HG02840 (cell line): Measurements from ENCODE around the gene GLG1.
"Not testable (repeated sequence)": the region's sequence is repeated elsewhere in the genome, so short reads cannot be mapped to it uniquely, and the experiment has no call there.

ENCODE experiments used
- ATAC-seq: cut with Tn5 transposase; IDR thresholded peaks from one replicate; pipeline ENCODE4 v1.9.1; 2021; ENCODE audit warnings: mild to moderate bottlenecking, moderate library complexity, moderate number of reproducible peaks; ENCODE audit not compliant: unreplicated experiment, low FRiP score

The GLG1 gene

DNA sequence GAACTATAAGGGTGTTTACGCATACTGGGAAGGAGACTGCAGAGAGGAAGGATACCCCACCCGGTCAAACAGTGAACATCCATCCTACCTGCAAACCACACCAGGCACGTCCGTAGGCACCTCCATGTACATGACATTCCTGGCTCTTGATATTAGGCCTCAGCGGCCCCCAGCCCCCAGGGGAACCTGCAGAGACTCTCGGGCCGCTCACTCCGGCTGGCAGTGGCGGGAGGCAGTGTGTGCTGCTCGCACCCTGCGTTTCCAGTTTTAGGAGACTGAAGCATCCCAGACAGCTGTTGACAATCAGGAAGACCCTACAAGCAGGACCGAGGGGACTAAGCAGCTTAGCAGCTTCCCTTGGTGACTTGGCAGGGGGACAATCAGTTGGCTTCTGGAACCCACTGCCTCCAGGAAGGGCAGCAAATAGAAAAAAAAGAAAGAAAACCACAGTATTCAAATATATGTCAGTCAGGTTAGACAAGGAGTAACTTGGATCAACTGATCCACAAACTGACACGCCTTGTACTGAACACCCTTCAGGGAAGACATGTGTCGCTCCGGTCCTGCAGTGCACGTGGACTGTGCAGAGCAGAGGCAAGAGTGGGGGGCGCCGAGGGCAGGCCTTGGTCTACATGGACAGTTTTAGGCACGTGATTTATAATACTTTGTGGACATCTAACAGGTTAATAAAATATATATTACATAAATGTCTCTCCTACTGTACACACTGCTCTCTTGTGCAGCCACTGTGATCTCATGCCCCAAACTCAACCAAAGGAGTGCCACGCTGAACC is 155.8 kb downstream of the GLG1 start:
- no peak for ATAC-seq

DNA sequence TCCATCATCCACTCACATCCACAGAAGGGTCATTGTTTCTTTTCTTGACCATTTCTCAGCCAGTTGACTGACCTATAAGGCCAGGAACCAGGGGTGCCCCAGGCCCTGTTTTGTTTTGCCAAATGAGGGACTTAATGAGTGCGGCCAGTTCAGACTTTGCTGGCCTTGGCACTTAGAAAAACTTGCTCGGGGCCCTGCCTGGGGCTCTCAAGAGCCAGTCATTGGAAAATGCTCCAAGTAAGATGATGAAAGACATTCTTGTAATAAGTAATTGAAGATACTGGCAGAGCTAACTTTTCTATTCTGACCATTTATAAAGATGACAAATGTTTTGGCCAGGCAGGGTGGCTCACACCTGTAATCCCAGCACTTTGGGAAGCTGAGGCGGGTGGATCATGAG is 156.7 kb downstream of the GLG1 start:
- no peak for ATAC-seq

DNA sequence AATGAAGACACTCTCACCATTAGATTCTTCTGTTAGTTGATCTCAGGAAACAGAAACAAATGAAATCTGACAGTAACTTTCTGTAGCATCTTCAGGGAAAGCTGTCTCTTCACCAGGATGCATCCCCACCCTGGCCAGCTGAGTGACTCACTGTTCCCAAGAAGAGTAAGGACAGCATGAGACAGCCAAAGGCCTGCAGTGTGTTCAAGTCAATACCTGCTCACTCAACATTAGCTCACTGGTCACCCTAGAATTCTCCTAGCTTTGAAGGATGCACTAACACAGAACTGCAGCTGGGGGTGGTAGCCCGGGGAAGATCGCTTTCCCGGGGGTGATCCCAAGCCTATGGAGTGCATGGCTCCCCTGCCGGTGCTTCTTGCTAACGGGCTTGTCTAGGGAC is 157.4 kb downstream of the GLG1 start:
- no peak for ATAC-seq

DNA sequence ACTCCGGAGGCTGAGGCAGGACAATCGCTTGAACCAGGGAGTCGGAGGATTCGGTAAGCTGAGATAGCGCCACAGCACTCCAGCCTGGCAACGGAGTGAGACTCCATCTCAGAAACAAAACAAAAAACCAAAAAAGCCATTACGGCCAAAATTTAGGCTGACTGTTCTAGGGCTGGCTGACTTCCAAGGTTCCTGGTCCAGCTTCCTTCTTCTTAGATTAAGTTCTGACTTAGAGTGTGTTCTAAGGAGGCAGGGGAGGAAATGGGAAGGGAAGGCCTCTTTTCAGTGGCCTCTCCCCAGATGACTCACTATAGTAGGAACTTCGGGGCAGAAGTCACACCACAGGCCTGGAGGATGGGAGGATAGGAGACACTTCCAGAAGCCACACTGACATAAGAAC is 157.9 kb downstream of the GLG1 start:
- ATAC-seq, result no peak

DNA sequence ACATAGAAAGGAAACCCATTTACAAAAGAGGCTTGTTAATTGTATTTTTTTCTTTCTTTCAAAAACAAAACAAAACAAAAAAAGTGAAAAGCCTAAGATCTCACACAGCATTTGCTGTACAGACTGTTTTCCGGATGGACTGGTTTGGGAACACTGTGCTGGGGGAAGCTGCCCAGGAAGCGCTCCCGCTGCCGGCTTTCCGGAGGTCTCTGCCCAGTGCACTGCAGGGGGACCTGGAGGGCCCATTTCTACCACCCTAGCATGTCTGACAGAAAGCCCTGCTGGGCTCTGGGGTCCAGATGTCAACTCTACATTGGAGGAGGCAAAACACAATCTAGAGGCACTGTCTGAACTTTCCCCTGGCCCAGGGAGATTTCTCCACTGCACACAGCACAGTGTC is 159.3 kb downstream of the GLG1 start:
- no peak for ATAC-seq

DNA sequence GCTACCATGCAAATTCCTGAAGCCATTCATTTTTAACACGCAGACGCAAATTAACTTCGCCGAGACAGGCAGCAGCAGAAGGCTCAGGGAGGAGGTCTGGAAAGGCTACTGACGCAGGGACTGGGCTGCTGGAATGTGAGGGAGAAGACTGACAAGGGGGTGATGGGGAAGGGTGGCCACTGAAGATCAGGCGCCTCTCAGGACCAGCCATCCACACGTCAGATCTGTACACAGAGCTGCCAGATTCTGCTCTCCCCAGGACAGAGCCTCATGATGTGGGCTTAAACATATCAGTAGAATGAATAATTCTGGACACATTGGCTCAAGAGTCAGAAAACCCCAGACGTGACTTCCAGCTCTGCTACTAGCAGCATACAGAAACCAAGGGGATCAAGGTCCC is 160.0 kb downstream of the GLG1 start:
- ATAC-seq, result no peak

DNA sequence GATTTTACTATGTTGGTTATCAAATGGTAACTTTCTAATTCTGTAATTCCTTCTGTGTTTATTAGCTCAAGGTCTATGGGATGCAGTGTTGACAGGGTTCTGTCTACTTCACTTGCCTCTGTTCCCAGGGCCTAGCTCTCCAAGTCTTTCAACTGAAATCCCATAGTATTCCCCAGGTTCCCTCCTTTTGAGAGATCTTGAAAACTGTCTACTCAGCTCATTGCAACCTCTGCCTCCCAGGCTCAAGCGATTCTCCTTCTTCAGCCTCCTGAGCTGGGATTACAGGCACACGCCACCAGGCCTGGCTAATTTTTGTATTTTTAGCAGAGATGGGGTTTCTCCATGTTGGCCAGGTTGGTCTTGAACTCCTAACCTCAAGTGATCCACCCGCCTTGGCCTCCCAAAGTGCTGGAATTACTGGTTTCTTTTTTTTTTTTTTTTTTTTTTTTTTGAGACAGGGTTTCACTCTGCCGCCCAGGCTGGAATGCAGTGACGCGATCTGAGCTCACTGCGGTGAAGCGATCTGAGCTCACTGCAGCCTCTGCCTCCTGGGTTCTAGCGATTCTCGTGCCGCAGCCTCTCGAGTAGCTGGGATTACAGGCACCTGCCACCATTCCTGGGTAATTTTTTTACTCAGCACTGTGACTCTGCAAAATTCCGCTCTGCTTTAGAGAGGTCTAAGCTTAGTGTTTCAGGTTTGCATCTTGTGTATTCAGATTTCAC is 163.1 kb downstream of the GLG1 start:
- ATAC-seq, result not testable (repeated sequence)

DNA sequence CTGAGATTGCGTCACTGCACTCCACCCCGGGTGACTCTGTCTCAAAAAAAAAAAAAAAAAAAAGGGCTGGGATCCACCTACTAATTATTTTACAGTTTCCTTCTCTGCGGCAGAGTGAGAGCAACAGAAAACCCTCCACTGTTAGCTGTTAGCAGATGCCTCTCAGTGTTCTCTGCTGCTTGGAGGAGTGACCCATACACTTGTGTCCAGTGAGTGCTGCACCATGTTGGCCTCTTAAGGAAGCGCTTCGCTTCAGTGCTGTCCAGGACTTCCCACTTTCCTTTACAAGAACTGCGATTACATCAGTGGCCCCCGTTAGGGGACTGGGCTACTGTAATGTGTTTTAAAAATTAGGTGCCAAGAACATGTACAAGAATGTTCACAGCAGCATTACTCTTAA is 167.2 kb downstream of the GLG1 start:
- ATAC-seq, result no peak

DNA sequence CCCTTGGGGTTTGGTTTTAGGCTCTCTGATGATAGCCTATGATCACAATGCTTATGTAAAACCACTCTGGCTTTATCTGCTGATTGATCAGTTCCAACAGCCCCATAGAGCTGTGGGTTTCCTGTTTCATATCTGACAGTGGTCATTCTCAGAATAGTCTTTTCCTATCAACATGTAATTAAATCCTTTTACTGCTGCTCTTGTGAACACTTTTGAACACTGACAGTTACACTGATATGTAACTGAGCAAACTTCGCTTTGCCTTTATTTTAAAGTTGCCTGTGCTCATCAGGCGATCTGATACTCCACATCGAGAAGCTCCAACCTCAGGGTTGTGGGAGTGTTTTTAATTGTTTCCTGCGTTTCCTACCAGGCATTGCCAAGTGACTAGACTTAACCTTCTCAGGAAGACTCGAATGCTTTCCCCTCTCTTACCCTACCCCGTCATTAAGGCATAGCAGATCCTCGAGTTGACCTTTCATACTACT is 168.4 kb downstream of the GLG1 start:
- no peak for ATAC-seq

DNA sequence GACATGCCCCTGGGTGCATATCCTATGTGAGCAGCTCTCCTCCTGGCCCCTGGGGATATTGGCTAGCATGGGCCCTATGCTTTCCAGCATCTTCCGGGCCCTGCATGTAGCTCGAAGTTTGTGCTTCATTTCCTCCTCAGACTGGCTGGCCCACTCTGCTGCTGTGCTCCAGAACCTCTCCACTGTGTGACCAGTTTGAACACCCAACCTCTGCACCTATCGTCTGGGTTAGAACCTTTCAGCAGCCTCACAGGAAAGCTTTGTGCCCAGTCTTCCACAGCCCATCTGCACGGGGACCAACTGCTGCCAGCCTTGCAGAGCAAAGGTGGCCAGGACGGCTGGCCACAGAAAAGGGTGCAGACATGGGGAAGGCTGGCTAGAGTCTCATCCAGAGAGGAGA is 175.4 kb downstream of the GLG1 start:
- no peak for ATAC-seq

DNA sequence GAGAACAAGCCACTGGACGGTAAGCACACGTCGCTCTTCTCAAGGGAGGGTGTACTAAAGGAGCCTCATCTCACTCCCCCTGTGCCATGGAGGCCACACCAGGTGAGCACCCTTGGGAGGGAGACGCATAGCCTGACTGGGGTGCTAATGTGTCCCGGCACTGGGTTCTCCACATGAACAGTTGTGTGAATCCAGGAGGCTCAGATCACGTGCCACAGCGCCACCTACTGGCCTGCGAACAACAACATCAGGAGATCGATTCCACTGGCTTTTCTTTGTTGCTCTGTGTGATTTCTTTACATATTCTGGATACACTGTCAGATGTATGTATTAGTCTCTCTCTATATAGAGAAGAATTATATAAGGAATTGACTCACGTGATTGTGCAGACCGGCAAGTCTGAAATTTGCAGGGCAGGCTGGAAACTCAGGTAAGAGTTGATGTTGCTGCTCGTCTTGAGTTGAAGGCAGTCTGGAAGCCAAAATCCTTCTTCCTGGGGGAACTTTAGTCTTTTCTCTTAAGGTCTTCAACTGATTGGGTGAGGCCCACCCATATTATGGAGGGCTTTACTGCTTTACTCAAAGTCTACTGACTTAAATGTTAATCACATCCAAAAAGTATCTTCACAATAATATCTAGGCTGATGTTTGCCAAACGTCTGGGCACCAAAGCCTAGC is 176.7 kb downstream of the GLG1 start:
- ATAC-seq, result not testable (repeated sequence)

DNA sequence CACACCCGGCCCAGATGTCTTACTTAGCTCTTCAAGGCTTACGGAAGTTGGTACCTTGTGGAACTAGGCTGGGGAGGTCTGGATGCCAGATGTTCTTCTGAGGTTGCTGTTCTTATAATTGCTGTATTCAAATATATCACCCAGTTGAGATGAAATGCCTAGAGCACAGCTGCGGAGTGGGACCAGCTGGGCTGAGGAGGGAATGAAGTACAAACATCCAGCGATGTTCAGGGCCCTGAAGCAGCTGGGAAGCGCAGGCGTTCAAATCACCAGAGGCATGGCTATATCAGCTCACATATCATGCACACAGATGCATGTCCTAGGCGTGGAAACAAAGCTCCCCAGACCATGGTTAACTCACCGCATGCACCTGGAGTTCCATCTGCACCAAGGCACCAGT is 178.4 kb downstream of the GLG1 start:
- not testable (repeated sequence) for ATAC-seq

DNA sequence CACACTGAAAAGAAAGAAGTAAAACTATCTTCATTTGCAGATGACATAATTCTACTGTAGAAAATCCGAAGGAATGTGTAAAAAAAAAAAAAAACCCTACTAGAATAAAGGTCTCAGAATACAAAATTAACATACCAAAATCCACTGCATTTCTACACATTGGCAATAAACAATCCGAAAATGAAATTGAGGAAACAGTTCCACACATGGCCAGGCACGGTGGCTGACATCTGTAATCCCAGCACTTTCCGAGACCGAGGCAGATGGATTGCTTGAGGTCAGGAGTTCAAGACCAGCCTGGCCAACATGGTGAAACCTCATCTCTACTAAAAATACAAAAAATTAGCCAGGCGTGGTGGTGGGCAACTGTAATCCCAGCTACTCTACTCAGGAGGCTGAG is 181.2 kb downstream of the GLG1 start:
- not testable (repeated sequence) for ATAC-seq

DNA sequence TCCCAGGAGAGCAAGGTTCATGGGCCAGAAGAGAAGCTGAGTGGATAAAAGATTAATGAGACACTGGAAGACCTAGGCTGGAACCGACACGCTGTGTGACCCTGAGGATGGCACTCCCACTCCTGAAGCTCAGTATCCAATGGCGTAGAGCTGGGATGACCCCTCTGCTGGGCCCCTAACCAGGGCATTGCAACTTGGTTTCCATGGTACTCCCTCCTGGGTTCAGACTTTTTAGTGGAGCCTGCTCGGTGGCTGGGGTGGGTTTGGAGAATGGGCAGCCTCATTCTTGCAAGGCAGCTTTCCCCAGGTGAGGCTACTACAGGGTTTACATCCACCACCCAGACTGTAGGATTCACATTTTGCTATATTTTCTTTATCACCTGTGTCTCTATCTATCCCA is 183.2 kb downstream of the GLG1 start:
- ATAC-seq, result not testable (repeated sequence)

DNA sequence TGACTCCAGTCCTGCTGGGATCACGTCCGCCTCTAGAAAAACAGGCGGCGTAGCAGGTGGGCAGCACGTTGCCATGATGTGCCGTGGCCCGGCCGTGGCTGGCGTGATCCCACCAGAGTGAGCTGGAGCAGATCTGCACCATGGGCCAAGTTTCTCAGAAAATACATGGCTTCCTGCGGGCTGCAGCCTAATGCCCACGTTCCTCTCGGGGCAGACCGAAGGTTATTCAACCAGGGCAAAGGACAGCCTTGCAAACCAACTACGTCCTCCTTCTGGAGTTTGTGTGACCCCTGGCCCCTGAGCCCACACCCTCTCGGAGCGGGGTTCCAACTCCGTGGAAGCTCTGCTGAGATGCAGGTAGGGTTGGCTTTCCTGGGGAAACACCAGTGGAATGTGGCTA is 184.8 kb downstream of the GLG1 start:
- not testable (repeated sequence) for ATAC-seq

DNA sequence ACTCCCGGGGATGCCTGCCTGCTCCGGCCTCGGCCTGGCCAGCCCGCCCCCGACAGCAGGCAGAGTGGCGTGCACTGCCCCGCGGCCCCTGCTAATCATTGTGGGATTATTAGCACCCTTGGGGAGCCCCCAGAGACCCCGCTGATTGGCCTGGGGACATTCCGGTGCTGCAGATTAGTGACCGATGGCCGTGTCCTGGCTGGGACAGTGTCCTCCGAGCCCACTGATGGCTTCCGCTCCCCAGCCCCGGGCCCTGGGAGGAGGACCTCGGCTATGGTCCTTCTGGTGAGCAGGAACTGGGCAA is 185.5 kb downstream of the GLG1 start:
- not testable (repeated sequence) for ATAC-seq

DNA sequence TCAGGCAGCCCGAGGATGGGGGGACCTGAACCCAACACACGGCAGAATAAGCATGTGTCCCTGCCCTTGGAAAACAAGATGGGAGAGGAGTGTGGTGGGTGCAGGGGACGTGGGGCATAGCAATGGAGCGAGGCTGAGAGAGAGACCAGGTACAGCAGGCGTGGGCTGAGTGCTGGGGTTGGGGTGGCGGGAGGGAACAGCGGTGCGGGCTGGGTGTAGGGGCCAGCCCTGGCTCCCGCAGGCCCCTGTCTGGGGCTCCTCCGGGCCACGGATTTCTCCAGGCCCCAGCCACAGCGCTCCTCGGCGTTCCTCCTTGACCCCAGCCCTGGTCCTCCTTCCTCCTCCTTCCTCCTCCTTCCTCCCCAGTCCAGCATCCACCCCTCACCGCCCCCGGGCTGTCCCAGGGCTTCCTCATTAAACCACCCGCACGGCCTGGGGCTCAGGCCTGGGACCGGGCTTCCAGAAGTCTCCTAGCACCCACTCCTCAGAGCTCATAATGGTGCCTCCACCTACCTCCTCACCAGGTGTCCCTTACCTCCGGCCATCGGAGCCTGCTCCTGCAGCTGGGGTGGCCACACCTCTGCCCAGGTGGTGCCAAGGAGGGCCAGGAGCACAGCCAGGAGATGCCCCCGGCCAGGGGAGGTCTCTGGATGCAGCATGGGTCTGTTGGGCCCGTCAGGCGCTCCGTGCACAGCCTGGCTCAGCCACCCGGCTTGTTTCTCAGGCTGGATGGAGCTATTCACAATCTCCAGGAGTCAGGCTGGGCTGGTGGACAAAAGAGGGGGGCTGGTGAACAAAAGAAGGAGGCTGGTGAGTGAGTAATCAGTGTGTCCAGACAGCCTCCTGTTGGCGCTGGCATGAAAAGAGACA is 186.1 kb downstream of the GLG1 start, which contains the start of gene CLEC18B:
Gene CLEC18B, minus strand, starts transcription at position 867 of the 870 bp plus-strand sequence. Its CDS starts 208 bp downstream, at position 659.
- not testable (repeated sequence) for ATAC-seq

DNA sequence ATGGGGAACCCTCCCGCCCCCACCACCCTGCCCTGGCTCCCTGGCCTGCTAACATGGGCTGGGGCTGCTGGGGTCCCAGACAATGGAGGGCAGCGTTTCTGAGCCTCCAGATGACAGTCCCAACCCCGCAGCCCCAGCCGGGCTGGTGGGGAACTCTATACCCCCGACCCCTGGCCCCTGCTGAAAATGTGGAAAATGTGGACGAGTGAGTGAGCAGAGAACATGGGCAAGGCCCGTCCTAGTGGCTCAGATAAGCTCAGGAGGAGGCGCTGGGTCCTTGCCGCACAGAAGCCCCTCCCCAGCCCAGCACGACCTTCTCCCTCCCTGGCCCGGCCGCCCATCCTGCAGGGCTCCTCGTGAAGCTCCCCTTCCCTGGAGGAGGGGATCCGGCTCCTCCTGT is 187.1 kb downstream of the GLG1 start:
- ATAC-seq, result not testable (repeated sequence)

DNA sequence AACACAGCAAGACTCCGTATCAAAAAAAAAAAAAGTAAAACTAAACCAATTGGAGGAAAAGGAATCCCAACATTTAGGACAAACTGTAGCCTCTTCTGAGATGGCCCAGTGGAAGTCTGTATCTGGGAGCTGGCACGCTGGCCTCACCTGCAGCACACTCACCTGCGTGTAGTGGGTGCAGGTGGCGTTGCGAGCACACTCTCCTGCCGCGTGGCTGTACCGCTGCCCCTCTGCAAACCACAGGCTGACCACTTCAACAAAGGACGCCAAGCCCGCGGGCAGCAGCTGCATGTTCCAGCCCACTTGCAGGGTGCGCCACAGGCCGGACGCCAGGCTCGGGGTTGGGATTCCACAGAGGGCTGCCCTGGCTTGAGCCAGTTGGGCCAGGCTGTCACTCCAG is 189.0 kb downstream of the GLG1 start:
- not testable (repeated sequence) for ATAC-seq

DNA sequence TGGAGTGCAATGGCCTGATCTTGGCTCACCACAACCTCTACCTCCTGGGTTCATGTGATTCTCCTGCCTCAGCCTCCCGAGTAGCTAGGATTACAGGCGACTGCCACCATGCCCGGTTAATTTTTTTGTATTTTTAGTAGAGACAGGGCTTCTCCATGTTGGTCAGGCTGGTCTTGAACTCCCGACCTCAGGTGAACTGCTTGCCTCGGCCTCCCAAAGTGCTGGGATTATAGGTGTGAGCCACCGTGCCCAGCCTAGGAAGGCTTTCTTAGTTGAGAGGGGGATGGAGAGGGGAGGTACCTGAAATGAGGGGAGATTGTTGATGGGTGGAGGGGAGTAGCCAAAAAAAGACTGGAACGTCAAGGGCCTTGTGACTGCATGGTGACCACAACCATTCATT is 193.0 kb downstream of the GLG1 start:
- ATAC-seq, result not testable (repeated sequence)
